Ovary (tissue), 9 donors: ENCODE data around the gene RALBP1. TPM values are rescaled to one million over a fixed set of nuclear protein-coding genes. Genes with fewer than 3 reads are reported as not detected.
"Not testable (repeated sequence)": the region's sequence is repeated elsewhere in the genome, so short reads cannot be mapped to it uniquely, and the experiment has no call there.

Experiments used
- DNase-seq, 5 donors: peaks; one replicate each; pipeline ENCODE4 v3.0.0-alpha.2; 2019 to 2020
- H3K27ac ChIP-seq, 2 donors: fragments of 200-600 bp; one replicate each; pipeline versions ENCODE4 v1.5.1 to v1.8.0; 2019 to 2022
- H3K27me3 ChIP-seq: fragments of 200-600 bp; one replicate; pipeline ENCODE4 v1.8.0; 2022
- H3K36me3 ChIP-seq: fragments of 200-600 bp; sonication (generic); one replicate; pipeline ENCODE4 v1.5.1; 2019
- H3K4me1 ChIP-seq: one replicate; pipeline ENCODE4 v1.8.1; 2013; ENCODE audit warnings: mild to moderate bottlenecking, moderate library complexity; ENCODE audit not compliant: insufficient read depth
- H3K4me3 ChIP-seq: fragments of 200-600 bp; sonication (generic); one replicate; pipeline ENCODE4 v1.5.1; 2017
- H3K9me3 ChIP-seq, 2 donors: fragments of 200-600 bp in 1 of 2; sonication (generic) in 1 of 2; one replicate each; pipeline versions ENCODE4 v1.5.1 to v1.8.1; 2013 to 2019; ENCODE audit warnings: mild to moderate bottlenecking in 1 of 2, moderate library complexity in 1 of 2
- CTCF ChIP-seq, 3 donors: fragments of 450-650 bp in 2 of 3; fragments of 200-600 bp in 1 of 3; IDR thresholded peaks; one replicate each; pipeline versions ENCODE4 v1.5.1 to v1.8.0; 2016 to 2022; ENCODE audit warnings: antibody characterized with exemption in 3 of 3, mild to moderate bottlenecking in 1 of 3
- EP300 ChIP-seq: sonication (generic); formaldehyde crosslinking; IDR thresholded peaks from one replicate; pipeline ENCODE4 v1.6.1; 2017; ENCODE audit warnings: antibody characterized with exemption
- POLR2A ChIP-seq: fragments of 450-650 bp; IDR thresholded peaks from one replicate; pipeline ENCODE4 v1.6.1; 2017; ENCODE audit warnings: antibody characterized with exemption, mild to moderate bottlenecking, moderate library complexity
- WGBS, 3 donors: extraction: QIAGEN DNeasy Blood & Tissue Kit in 1 of 3; methylation state at CpG; one replicate each; pipeline versions ENCODE4 v1.1.5 to v1.1.7; 2013 to 2017; 5-methylcytosine and 5-hydroxymethylcytosine counted together
- intact Hi-C, 4 donors: fragments of 100-400 bp; cut with DNase I; formaldehyde crosslinking; loops; one replicate each; pipeline versions ENCODE4 v1.11.0 to v1.15.1; 2022 to 2023
- polyA plus RNA-seq, 2 donors: library from polyadenylated mRNA; stranded (reverse); fragments of 200-250 nt in 1 of 2; fragments of 350-450 nt in 1 of 2; fragmentation: Illumina TruSeq in 1 of 2; extraction: RNeasy Lipid Tissue Mini Kit (QIAGEN cat#74804) in 1 of 2; gene quantifications; one replicate each; pipeline ENCODE4 v1.2.3, GENCODE V29; 2013 to 2014
- total RNA-seq, 7 donors: library from RNA; depleted of rRNA in 2 of 7; stranded (reverse); fragments of >200 nt in 2 of 7; fragmentation: NEBNext Ultra II Directional in 3 of 7; extraction: Animal tissue kit (Norgen Biotek cat#: 25700) in 3 of 7; gene quantifications; one replicate each; pipeline versions ENCODE4 v1.1.0 to v1.2.4, GENCODE V29; 2016 to 2023
- donor health status: DM: no; HTN: no; CAD: no; lungs with moderate emphysema.
- donor health status: DM: no; HTN: no; CAD: no.
- donor health status: Bipolar disorder and iron deficiency.
- donor health status: DM: yes; HTN: yes; CAD: no.
- donor health status: DM: no; HTN: no; CAD: no.
- donor health status: DM: yes; HTN: yes; CAD: no.

The RALBP1 gene
- total and polyA plus RNA-seq, 9 donors: 24.7 to 66.3 (median 42.1) TPM

- TF ChIP-seq POLR2A (no peak), CTCF (IDR thresholded peaks at IDR 0.05) (no peak), EP300 (no peak)
- Histone ChIP-seq H3K9me3 (no peaks in the 10 kb centered on the region), H3K4me1 (peaks cover 4% of the 10 kb centered on the region), H3K27ac (no peak overlapping the region), H3K36me3 (no peaks in the 10 kb centered on the region), H3K27me3 (no peaks in the 10 kb centered on the region), H3K4me3 (no peak overlapping the region)
- intact Hi-C loops: no loop called here
- 16 to 57% (median 32%) methylated on average over 1 of the region's 1 CpG for WGBS, 3 donors
- DNase-seq: no peak
Measured at GRCh38 chr18:9477509-9477908, 2.2 kb downstream of the RALBP1 start.

DNA sequence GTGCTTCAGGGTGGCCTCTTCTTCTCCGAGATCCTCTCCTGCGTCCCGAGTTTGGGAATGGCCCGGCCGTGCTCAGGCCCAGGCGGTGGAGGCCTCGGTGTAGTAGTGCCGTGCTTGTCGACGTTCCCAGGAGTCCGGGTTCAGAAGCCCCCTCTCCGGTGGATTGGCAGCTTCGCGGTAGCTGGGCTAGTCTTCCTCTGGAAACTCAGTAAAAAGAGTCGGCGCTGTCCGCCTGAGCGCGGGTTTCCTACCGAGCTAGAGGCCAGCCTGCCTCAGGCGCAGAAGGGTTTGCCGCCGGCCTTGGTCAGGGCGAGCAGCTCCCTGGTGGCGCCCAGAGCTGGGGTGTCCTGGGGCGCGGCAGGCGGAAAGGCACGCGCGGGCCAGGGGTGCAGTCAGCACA is 3.2 kb downstream of the RALBP1 start:
- Histone ChIP-seq H3K27ac (no peak overlapping the region), H3K27me3 (no peaks in the 10 kb centered on the region), H3K9me3 (no peaks in the 10 kb centered on the region), H3K4me1 (peaks cover 4% of the 10 kb centered on the region), H3K36me3 (no peaks in the 10 kb centered on the region), H3K4me3 (no peak overlapping the region)
- peak in 4 of 5 donors; percentile 16 to 35 (median 24) for DNase-seq
- TF ChIP-seq EP300: no peak
- TF ChIP-seq POLR2A: no peak
- no peak for TF ChIP-seq CTCF (IDR thresholded peaks at IDR 0.05)
- WGBS, 3 donors: 91 to 96% (median 95%) methylated on average over 31 of the region's 31 CpGs
- intact Hi-C loops: no loop called here

GRCh38 chr18:9482790-9483189 is 7.5 kb downstream of the RALBP1 start:
- no peaks in the 10 kb centered on the region for H3K9me3 ChIP-seq
- DNase-seq: no peak
- H3K4me1 ChIP-seq: peaks cover 2% of the 10 kb centered on the region
- no peaks in the 10 kb centered on the region for H3K27me3 ChIP-seq
- intact Hi-C loops: no loop called here
- TF ChIP-seq CTCF (IDR thresholded peaks at IDR 0.05): no peak
- no peak for TF ChIP-seq EP300
- no peak for TF ChIP-seq POLR2A
- H3K4me3 ChIP-seq: no peak overlapping the region
- no peaks in the 10 kb centered on the region for H3K36me3 ChIP-seq
- no peak overlapping the region for H3K27ac ChIP-seq
- 88 to 98% (median 97%) methylated on average over 1 of the region's 1 CpG for WGBS, 3 donors

GRCh38 chr18:9483526-9483925 is 8.2 kb downstream of the RALBP1 start:
- no peak for DNase-seq
- WGBS, 3 donors: 90 to 96% (median 95%) methylated on average over 7 of the region's 7 CpGs
- Histone ChIP-seq H3K27me3 (no peaks in the 10 kb centered on the region), H3K36me3 (no peaks in the 10 kb centered on the region), H3K9me3 (no peaks in the 10 kb centered on the region), H3K27ac (no peak overlapping the region), H3K4me3 (no peak overlapping the region), H3K4me1 (peaks cover 2% of the 10 kb centered on the region)
- no peak for TF ChIP-seq EP300
- TF ChIP-seq CTCF (IDR thresholded peaks at IDR 0.05): no peak
- no peak for TF ChIP-seq POLR2A
- intact Hi-C loops: no loop called here

- H3K4me3 ChIP-seq, H3K27ac ChIP-seq, H3K9me3 ChIP-seq, H3K36me3 ChIP-seq, H3K4me1 ChIP-seq, DNase-seq, intact Hi-C loops, H3K27me3 ChIP-seq: not testable (repeated sequence)
- whole genome bisulfite sequencing, 3 donors: 83 to 98% (median 95%) methylated on average over 2 of the region's 2 CpGs
Measured at GRCh38 chr18:9484856-9485255, 9.5 kb downstream of the RALBP1 start.
